GM21723 (cell line): ENCODE results near the gene FCGR3A.

Experiments used
- ATAC-seq: cut with Tn5 transposase; IDR thresholded peaks from one replicate; pipeline ENCODE4 v1.9.1; 2021; ENCODE audit warnings: mild to moderate bottlenecking, moderate library complexity; ENCODE audit not compliant: unreplicated experiment

FCGR3A gene

GRCh38 chr1:161505686-161506085 lies 43.9 kb downstream of the FCGR3A start:
- no peak for ATAC-seq

GRCh38 chr1:161503394-161503748 lies 46.2 kb downstream of the FCGR3A start:
- ATAC-seq: no peak

- no peak for ATAC-seq
These were observed 46.8 kb downstream of the FCGR3A start for GRCh38 chr1:161502641-161503393.

- no peak for ATAC-seq
These were observed 47.4 kb downstream of the FCGR3A start for GRCh38 chr1:161502181-161502580.

- no peak for ATAC-seq
These were observed 48.4 kb downstream of the FCGR3A start for GRCh38 chr1:161501234-161501633.

GRCh38 chr1:161499099-161500039 lies 50.2 kb downstream of the FCGR3A start:
- ATAC-seq: no peak

GRCh38 chr1:161498646-161499045 lies 51.0 kb downstream of the FCGR3A start:
- ATAC-seq: no peak

- no peak for ATAC-seq
These were observed 51.7 kb downstream of the FCGR3A start for GRCh38 chr1:161497961-161498360.

GRCh38 chr1:161495490-161495889 lies 54.1 kb downstream of the FCGR3A start:
- no peak for ATAC-seq

- no peak for ATAC-seq
These were observed 55.4 kb downstream of the FCGR3A start for GRCh38 chr1:161494091-161494735.

- ATAC-seq: no peak
These were observed 56.8 kb downstream of the FCGR3A start for GRCh38 chr1:161492827-161493226.
